ENCODE measurements around the gene CLCN1.

GRCh38 chr7:143281529-143281928 is 34.4 kb upstream of the CLCN1 start:
- TF ChIP-seq CTCF (IDR thresholded peaks at IDR 0.05) (no peak), POLR2A (IDR thresholded peaks at IDR 0.05) (no peak), POLR2AphosphoS5 (IDR thresholded peaks at IDR 0.05) (no peak)

Data from prostate gland (tissue), 2 donors.